Peyer's patch (tissue), 4 donors: Measurements from ENCODE around the gene LMX1B. TPM values are rescaled to one million over a fixed set of nuclear protein-coding genes. Genes with fewer than 3 reads are reported as not detected.

Source experiments
- DNase-seq, 3 donors: peaks; one replicate each; pipeline ENCODE4 v3.0.0-alpha.2; 2017 to 2019
- H3K27ac ChIP-seq, 4 donors: fragments of 200-600 bp; sonication (generic); one replicate each; pipeline ENCODE4 v1.5.1; 2016 to 2019
- H3K27me3 ChIP-seq, 2 donors: fragments of 200-600 bp; sonication (generic); one replicate each; pipeline ENCODE4 v1.5.1; 2019
- H3K36me3 ChIP-seq, 3 donors: fragments of 200-600 bp; sonication (generic); one replicate each; pipeline ENCODE4 v1.5.1; 2016 to 2019
- H3K4me1 ChIP-seq, 4 donors: fragments of 200-600 bp; sonication (generic); one replicate each; pipeline ENCODE4 v1.5.1; 2016 to 2019
- H3K4me3 ChIP-seq, 4 donors: fragments of 200-600 bp; sonication (generic); 1 replicate in 3 of 4; 2 replicates in 1 of 4; pipeline ENCODE4 v1.5.1; 2016 to 2019; ENCODE audit warnings: mild to moderate bottlenecking in 1 of 4
- H3K9me3 ChIP-seq, 4 donors: fragments of 200-600 bp; sonication (generic); one replicate each; pipeline ENCODE4 v1.5.1; 2016 to 2019; ENCODE audit warnings: mild to moderate bottlenecking in 1 of 4
- POLR2A ChIP-seq, 2 donors: fragments of 450-650 bp; IDR thresholded peaks; one replicate each; pipeline ENCODE4 v1.5.1; 2017; ENCODE audit warnings: antibody characterized with exemption in 2 of 2, mild to moderate bottlenecking in 2 of 2, moderate library complexity in 2 of 2
- total RNA-seq, 4 donors: library from RNA; depleted of rRNA; stranded (reverse); fragments of >200 nt; gene quantifications; one replicate each; pipeline ENCODE4 v1.1.0, GENCODE V29; 2016
- TF ChIP-seq, protein P1 (sequence below), 6 experiments: fragments of 450-650 bp in 4 of 6; fragments of 200-600 bp in 2 of 6; sonication (generic) in 1 of 6; IDR thresholded peaks; one replicate each; pipeline ENCODE4 v1.5.1; 2017 to 2019; ENCODE audit warnings: antibody characterized with exemption in 6 of 6, mild to moderate bottlenecking in 3 of 6, moderate library complexity in 1 of 6

Gene LMX1B
- total RNA-seq, 4 donors from 2014 or later: not detected

DNA sequence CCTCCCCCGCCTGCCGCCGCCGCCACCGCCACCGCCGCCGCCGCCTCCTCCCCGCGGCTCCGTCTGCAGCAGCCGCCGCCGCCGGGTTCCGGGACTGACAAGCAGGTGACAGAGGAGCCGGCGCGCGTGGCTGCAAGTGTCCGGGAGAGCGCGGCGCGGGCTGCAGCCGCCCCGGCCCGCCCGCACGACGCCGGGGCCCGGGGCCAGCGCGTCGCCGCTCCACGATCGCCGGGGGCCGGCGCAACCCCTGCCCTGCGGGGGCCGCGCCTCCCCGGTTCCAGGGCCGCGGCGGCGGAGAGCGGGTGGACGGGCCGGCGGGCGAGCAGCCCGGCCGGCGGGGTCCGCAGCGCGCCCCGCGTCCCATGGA lies 343 bp downstream of the LMX1B start:
- H3K27me3 ChIP-seq: peaks cover 0 to 66% of the 10 kb centered on the region in 2 donors
- no peaks in the 10 kb centered on the region for H3K36me3 ChIP-seq
- no peak overlapping the region for H3K27ac ChIP-seq
- peak overlapping the region in 2 of 4 donors; percentile 30 to 33 for H3K4me3 ChIP-seq
- peak in 1 of 3 donors; percentile 40 for DNase-seq
- H3K9me3 ChIP-seq: no peaks in the 10 kb centered on the region
- H3K4me1 ChIP-seq: peaks cover 3 to 53% (median 20%) of the 10 kb centered on the region in 4 donors
- no peak for TF ChIP-seq POLR2A (IDR thresholded peaks at IDR 0.05)
- TF ChIP-seq, protein P1, sequence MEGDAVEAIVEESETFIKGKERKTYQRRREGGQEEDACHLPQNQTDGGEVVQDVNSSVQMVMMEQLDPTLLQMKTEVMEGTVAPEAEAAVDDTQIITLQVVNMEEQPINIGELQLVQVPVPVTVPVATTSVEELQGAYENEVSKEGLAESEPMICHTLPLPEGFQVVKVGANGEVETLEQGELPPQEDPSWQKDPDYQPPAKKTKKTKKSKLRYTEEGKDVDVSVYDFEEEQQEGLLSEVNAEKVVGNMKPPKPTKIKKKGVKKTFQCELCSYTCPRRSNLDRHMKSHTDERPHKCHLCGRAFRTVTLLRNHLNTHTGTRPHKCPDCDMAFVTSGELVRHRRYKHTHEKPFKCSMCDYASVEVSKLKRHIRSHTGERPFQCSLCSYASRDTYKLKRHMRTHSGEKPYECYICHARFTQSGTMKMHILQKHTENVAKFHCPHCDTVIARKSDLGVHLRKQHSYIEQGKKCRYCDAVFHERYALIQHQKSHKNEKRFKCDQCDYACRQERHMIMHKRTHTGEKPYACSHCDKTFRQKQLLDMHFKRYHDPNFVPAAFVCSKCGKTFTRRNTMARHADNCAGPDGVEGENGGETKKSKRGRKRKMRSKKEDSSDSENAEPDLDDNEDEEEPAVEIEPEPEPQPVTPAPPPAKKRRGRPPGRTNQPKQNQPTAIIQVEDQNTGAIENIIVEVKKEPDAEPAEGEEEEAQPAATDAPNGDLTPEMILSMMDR (IDR thresholded peaks at IDR 0.05): no peak

DNA sequence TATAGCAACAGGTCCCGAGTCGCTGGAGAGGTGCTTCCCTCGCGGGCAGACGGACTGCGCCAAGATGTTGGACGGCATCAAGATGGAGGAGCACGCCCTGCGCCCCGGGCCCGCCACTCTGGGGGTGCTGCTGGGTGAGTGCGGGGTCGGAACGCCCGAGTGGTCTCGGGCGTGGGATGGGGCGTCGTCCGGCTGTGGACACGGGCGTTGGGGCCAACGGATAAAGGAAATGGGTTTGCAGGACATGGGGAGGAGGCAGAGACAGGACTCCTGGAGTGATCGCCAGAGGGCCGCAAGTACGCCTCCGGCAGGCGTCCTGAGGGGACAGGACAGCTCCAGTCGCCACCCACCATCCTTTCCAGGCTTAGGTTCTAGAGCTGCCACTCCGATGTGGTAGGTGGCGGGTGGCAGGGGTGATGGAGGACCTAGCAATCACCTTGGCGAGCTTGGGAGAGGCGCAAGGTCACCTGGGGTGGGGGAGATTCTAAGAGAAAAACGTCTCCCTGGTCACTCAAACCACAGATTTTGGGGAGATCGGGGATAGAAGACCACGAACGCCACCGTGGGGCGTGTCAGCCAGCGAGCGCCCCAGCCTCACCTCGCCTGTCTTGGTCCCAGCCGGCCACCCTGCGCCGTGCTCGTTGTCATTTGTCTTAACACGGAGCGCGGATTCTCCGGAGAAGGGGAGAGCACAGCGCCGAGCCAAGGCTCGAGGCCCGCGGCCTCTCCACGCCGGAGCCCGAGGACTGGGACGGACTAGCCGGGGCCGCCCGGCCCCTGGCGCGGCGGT lies 922 bp downstream of the LMX1B start:
- Histone ChIP-seq H3K36me3 (no peaks in the 10 kb centered on the region), H3K4me1 (peaks cover 3 to 53% (median 20%) of the 10 kb centered on the region in 4 donors), H3K9me3 (no peaks in the 10 kb centered on the region), H3K27me3 (peaks cover 0 to 71% of the 10 kb centered on the region in 2 donors), H3K4me3 (peak overlapping the region in 2 of 4 donors; percentile 8 to 20), H3K27ac (no peak overlapping the region)
- no peak for TF ChIP-seq POLR2A (IDR thresholded peaks at IDR 0.05)
- TF ChIP-seq, protein P1 (IDR thresholded peaks at IDR 0.05): no peak
- peak in 1 of 3 donors; percentile 45 for DNase-seq

DNA sequence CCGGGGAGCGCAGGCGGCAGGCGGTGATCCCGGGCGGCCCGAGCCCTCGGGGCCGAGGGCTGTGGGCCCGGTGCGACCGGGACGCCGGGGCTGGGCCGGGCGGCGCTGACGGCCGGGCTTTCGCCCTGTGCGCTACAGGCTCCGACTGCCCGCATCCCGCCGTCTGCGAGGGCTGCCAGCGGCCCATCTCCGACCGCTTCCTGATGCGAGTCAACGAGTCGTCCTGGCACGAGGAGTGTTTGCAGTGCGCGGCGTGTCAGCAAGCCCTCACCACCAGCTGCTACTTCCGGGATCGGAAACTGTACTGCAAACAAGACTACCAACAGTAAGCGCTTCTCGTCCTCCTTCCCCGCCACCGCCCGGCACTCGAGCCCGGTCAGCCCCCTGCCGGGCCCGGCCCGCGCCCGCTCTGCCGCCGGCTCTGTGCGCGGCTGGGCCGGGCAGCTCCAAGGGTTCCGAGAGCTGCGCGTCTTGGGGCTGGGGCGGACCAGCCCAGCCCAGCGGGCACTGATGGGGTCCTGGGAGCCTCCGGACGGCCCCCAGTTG lies 1.6 kb downstream of the LMX1B start:
- H3K27ac ChIP-seq: no peak overlapping the region
- peaks cover 0 to 71% of the 10 kb centered on the region in 2 donors for H3K27me3 ChIP-seq
- H3K4me1 ChIP-seq: peaks cover 3 to 51% (median 20%) of the 10 kb centered on the region in 4 donors
- no peak for TF ChIP-seq POLR2A (IDR thresholded peaks at IDR 0.05)
- TF ChIP-seq, protein P1 (IDR thresholded peaks at IDR 0.05): no peak
- DNase-seq: peak in 2 of 3 donors; percentile 50 to 51
- H3K36me3 ChIP-seq: no peaks in the 10 kb centered on the region
- no peaks in the 10 kb centered on the region for H3K9me3 ChIP-seq
- peak overlapping the region in 2 of 4 donors; percentile 8 to 20 for H3K4me3 ChIP-seq

DNA sequence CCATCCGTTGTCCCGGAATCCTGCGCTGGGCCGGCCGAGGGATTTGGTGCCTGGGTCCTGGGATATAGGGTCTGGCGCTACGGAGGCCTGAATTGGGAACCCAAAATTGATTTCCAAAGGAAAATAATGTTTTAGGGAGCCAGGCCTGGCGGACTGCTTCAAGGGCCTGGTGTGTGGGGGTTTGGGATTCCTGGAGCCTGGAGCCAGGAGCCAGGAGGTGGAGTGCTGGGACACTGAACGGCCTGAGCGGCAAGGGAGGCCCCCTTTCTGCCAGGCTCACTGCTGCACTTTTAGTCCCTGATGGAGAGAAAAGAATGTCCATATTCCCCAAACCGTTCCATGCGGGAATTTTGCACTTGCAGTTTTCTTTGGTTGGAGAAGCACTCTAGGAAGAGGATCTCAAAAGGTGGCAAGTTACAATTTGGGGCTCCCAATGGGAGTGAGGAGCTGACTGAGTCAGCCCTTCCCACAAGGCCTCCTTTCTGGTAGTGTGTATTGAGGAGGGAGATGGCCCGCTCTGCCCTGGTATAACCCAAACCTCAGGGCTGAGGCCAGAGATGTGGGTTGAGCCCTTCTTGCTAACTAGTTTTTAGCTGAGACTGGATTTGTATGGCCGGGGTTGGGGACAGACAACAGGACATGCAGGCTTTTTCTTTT lies 2.2 kb downstream of the LMX1B start:
- Histone ChIP-seq H3K4me1 (peaks cover 3 to 45% (median 18%) of the 10 kb centered on the region in 4 donors), H3K4me3 (no peak overlapping the region)

DNA sequence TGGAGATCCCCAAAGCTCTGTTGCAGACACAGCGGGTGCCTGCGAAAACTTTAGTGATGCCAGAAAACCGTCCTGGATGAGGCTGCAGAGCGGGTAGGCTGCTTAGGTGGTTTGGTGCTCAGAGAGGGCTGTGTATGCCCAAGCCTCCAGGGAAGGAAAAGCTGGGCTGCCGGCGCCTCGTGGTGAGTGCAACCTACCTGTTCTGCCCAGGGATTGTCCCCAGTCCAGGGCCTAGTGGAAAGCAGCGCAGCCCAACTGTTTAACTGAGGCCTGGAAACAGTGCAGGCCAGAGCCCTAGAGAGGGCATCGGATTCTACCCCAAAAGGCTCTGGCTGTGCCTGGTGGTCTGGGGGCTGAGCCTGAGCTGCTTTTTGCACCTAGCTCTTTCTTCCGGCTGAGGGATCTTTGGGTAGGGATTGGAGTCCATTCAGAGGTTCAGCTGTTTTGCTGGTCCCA lies 2.8 kb downstream of the LMX1B start:
- DNase-seq: peak in 1 of 3 donors; percentile 35
- no peak overlapping the region for H3K4me3 ChIP-seq
- no peaks in the 10 kb centered on the region for H3K9me3 ChIP-seq
- no peak overlapping the region for H3K27ac ChIP-seq
- H3K27me3 ChIP-seq: peaks cover 0 to 68% of the 10 kb centered on the region in 2 donors
- H3K36me3 ChIP-seq: no peaks in the 10 kb centered on the region
- H3K4me1 ChIP-seq: peaks cover 3 to 39% (median 15%) of the 10 kb centered on the region in 4 donors
- TF ChIP-seq POLR2A (IDR thresholded peaks at IDR 0.05): no peak
- TF ChIP-seq, protein P1 (IDR thresholded peaks at IDR 0.05): no peak

More for the DNA sequence above, 2.2 kb downstream of the LMX1B start:
- Histone ChIP-seq H3K9me3 (no peaks in the 10 kb centered on the region), H3K36me3 (no peaks in the 10 kb centered on the region), H3K27me3 (peaks cover 0 to 68% of the 10 kb centered on the region in 2 donors), H3K27ac (no peak overlapping the region)
- no peak for TF ChIP-seq POLR2A (IDR thresholded peaks at IDR 0.05)
- TF ChIP-seq, protein P1 (IDR thresholded peaks at IDR 0.05): no peak
- peak in 1 of 3 donors; percentile 12 for DNase-seq
